GM12878 (cell line): ENCODE measurements around the gene GPR78. TPM values are rescaled to one million over a fixed set of nuclear protein-coding genes. Genes with fewer than 3 reads are reported as not detected.

Source experiments
- ATAC-seq: fragments of 200-7000 bp; cut with Tn5 transposase; 3 replicates; pipeline ENCODE4 v1.9.1; 2020; ENCODE audit warnings: mild to moderate bottlenecking, moderate library complexity
- BruUV-seq: library from RNA; stranded (reverse); fragments of 400-500 nt; replicated peaks from 2 replicates; lab custom pipeline; 2021; lab: Mats Ljungman, UMichigan
- CTCF ChIA-PET: fragments of 300-600 bp; sonication (Branson Sonifier 250); formaldehyde crosslinking; extraction: SDS; loops from one replicate; lab custom pipeline; 2021; ENCODE audit warnings: inconsistent platforms; lab: Yijun Ruan, JAX
- POLR2A ChIA-PET: fragments of 350-600 bp; formaldehyde crosslinking; extraction: SDS; loops from one replicate; lab custom pipeline; 2021; ENCODE audit warnings: inconsistent platforms; lab: Charles Lee
- RAD21 ChIA-PET: fragments of 300-600 bp; sonication (Branson Sonifier 250); formaldehyde crosslinking; loops from one replicate; lab custom pipeline; 2023; ENCODE audit warnings: antibody characterized with exemption; ENCODE audit not compliant: unreplicated experiment; lab: Charles Lee
- SMC1A ChIA-PET: fragments of 300-600 bp; sonication (Branson Sonifier 250); formaldehyde crosslinking; loops from one replicate; lab custom pipeline; 2023; ENCODE audit not compliant: unreplicated experiment, uncharacterized antibody; lab: Charles Lee
- DNase-seq: peaks from one replicate; pipeline ENCODE4 v3.0.0-alpha.2; 2011; ENCODE audit warnings: low read depth, low spot score
- FAIRE-seq: peaks from 3 replicates; lab custom pipeline; 2011; peaks lifted over from hg19 to GRCh38; lab: Jason Lieb, UNC
- H2AFZ ChIP-seq: 2 replicates; pipeline ENCODE4 v1.6.0; 2011; ENCODE audit warnings: low read depth, low read length, control low read depth; ENCODE audit not compliant: control insufficient read depth
- H3K27ac ChIP-seq: 2 replicates; pipeline ENCODE4 v1.5.1; 2011; ENCODE audit warnings: control low read depth; ENCODE audit not compliant: control insufficient read depth, insufficient read depth
- H3K27me3 ChIP-seq, 2 experiments: replicated peaks in 1 of 2; 2 replicates each; pipeline versions ENCODE4 v1.6.0 to v1.6.1; 2011; ENCODE audit warnings: low read length in 1 of 2; ENCODE audit not compliant: control insufficient read depth in 2 of 2, insufficient read depth in 2 of 2
- H3K36me3 ChIP-seq, 2 experiments: 2 replicates each; pipeline ENCODE4 v1.5.1; 2011; ENCODE audit warnings: low read length in 1 of 2; ENCODE audit not compliant: control insufficient read depth in 2 of 2, insufficient read depth in 2 of 2
- H3K4me1 ChIP-seq: 2 replicates; pipeline ENCODE4 v1.6.1; 2011; ENCODE audit warnings: mild to moderate bottlenecking, low read length, moderate library complexity, mixed read lengths; ENCODE audit not compliant: control insufficient read depth, insufficient read depth
- H3K4me2 ChIP-seq: 2 replicates; pipeline ENCODE4 v1.6.0; 2011; ENCODE audit warnings: control low read depth; ENCODE audit not compliant: control insufficient read depth, insufficient read depth
- H3K4me3 ChIP-seq: fragments of 200-600 bp; sonication (generic); 2 replicates; pipeline ENCODE4 v1.5.1; 2016
- H3K79me2 ChIP-seq: 2 replicates; pipeline ENCODE4 v1.6.0; 2011; ENCODE audit warnings: low read length; ENCODE audit not compliant: control insufficient read depth, insufficient read depth
- H3K9ac ChIP-seq: 2 replicates; pipeline ENCODE4 v1.8.0; 2011; ENCODE audit warnings: low read length, control low read depth, mixed read lengths; ENCODE audit not compliant: control insufficient read depth, insufficient read depth
- H3K9me3 ChIP-seq: replicated peaks from 3 replicates; pipeline ENCODE4 v1.5.1; 2011; ENCODE audit warnings: mild to moderate bottlenecking, low read length; ENCODE audit not compliant: control insufficient read depth, insufficient read depth
- H4K20me1 ChIP-seq: 2 replicates; pipeline ENCODE4 v1.6.0; 2011; ENCODE audit not compliant: control insufficient read depth, insufficient read depth
- BRCA1 ChIP-seq: IDR thresholded peaks from 2 replicates; pipeline ENCODE4 v1.6.1; 2011; ENCODE audit warnings: low read depth, low read length, improper control_type of control experiment
- HCFC1 ChIP-seq: fragments of 150-350 bp; IDR thresholded peaks from 2 replicates; pipeline ENCODE4 v1.6.1; 2014; ENCODE audit warnings: low read length
- HDAC6 ChIP-seq: fragments of 200-600 bp; sonication (generic); IDR thresholded peaks from one replicate; pipeline ENCODE4 v1.8.0; 2017; ENCODE audit warnings: antibody characterized with exemption; ENCODE audit not compliant: unreplicated experiment
- KAT2A ChIP-seq: conservative IDR thresholded peaks from 2 replicates; pipeline ENCODE4 v1.6.1; 2011; ENCODE audit warnings: low read depth, low read length; ENCODE audit not compliant: control insufficient read depth
- MYC ChIP-seq: IDR thresholded peaks from 2 replicates; pipeline ENCODE4 v1.6.1; 2011; ENCODE audit warnings: mild to moderate bottlenecking, low read length, moderate library complexity, inconsistent platforms; ENCODE audit not compliant: insufficient read depth, insufficient replicate concordance, insufficient read length, severe bottlenecking
- NR2F1 ChIP-seq: fragments of 450-650 bp; conservative IDR thresholded peaks from 2 replicates; pipeline ENCODE4 v1.6.1; 2017; ENCODE audit warnings: mild to moderate bottlenecking
- PAX8 ChIP-seq: fragments of 450-650 bp; IDR thresholded peaks from 2 replicates; pipeline ENCODE4 v1.6.1; 2017; ENCODE audit warnings: mild to moderate bottlenecking, moderate library complexity
- RUNX3 ChIP-seq: IDR thresholded peaks from 2 replicates; pipeline ENCODE4 v1.6.1; 2012; ENCODE audit warnings: low read length, inconsistent platforms
- SPI1 ChIP-seq: IDR thresholded peaks from 2 replicates; pipeline ENCODE4 v1.6.1; 2011; ENCODE audit warnings: low read depth, mild to moderate bottlenecking, low read length, moderate library complexity, borderline replicate concordance; ENCODE audit not compliant: insufficient read depth
- TAF1 ChIP-seq: IDR thresholded peaks from 2 replicates; pipeline ENCODE4 v1.6.1; 2011; ENCODE audit warnings: mild to moderate bottlenecking, low read depth, low read length, borderline replicate concordance
- ZNF622 ChIP-seq: fragments of 450-650 bp; IDR thresholded peaks from 2 replicates; pipeline ENCODE4 v1.6.1; 2017; ENCODE audit warnings: mild to moderate bottlenecking, inconsistent platforms
- WGBS: methylation state at CpG from one replicate; pipeline ENCODE4 v1.1.6; 2016; ENCODE audit warnings: low lambda C conversion rate; ENCODE audit not compliant: insufficient replicate concordance, insufficient coverage; ENCODE audit errors: missing lambda C conversion rate; 5-methylcytosine and 5-hydroxymethylcytosine counted together
- in situ Hi-C: fragments of 300-500 bp; cut with MboI; formaldehyde crosslinking; loops from 9 replicates; pipeline ENCODE4 v1.14.3; 2018; ENCODE audit warnings: mixed read lengths
- intact Hi-C: fragments of 100-400 bp; cut with micrococcal nuclease; formaldehyde crosslinking; loops from one replicate; pipeline ENCODE4 v1.14.2; 2022; ENCODE audit not compliant: unreplicated experiment
- polyA plus RNA-seq, 11 experiments: library from polyadenylated mRNA; depleted of rRNA in 4 of 11; unstranded in 6 of 11; stranded (reverse) in 5 of 11; fragments of >200 nt; fragmentation: Nextera tagmentation in 4 of 11; fragmentation: Illumina TruSeq in 1 of 11; extraction: Ambion mirVana in 4 of 11; extraction: Trizol in 1 of 11; gene quantifications; 1 replicate in 1 of 11; 2 replicates in 10 of 11; pipeline versions ENCODE4 v1.2.1 to v1.2.3, GENCODE V29; 2011 to 2016; ENCODE audit warnings: inconsistent platforms in 2 of 11, missing spikeins in 2 of 11, low read depth in 1 of 11
- total RNA-seq, 4 experiments: library from RNA; depleted of rRNA in 3 of 4; stranded (reverse); fragments of >200 nt in 3 of 4; fragmentation: Illumina TruSeq in 1 of 4; extraction: Trizol in 1 of 4; gene quantifications; 2 replicates each; pipeline versions ENCODE4 v1.2.1 to v1.2.3, GENCODE V29; 2013 to 2021
- TF ChIP-seq, protein P1 (sequence below): fragments of 450-650 bp; IDR thresholded peaks from 2 replicates; pipeline ENCODE4 v1.6.1; 2017; ENCODE audit warnings: low read depth, mild to moderate bottlenecking, moderate library complexity
- TF ChIP-seq, protein P2 (sequence below): fragments of 150-350 bp; IDR thresholded peaks from 2 replicates; pipeline ENCODE4 v1.6.1; 2014; ENCODE audit warnings: mild to moderate bottlenecking, low read depth, low read length
- TF ChIP-seq, protein P3 (sequence below): IDR thresholded peaks from 2 replicates; pipeline ENCODE4 v1.6.1; 2012; ENCODE audit warnings: improper control_type of control experiment, low read depth, low read length; ENCODE audit not compliant: insufficient replicate concordance
- TF ChIP-seq, protein P4 (sequence below): fragments of 450-650 bp; conservative IDR thresholded peaks from 2 replicates; pipeline ENCODE4 v1.6.1; 2017; ENCODE audit warnings: mild to moderate bottlenecking, moderate library complexity

Gene GPR78
- total and polyA plus RNA-seq, 10 of the 15 experiments (the other 5 are each of a cell fraction or from before 2014, with no cell fraction given): 0.03 TPM; not detected in 9

- Histone ChIP-seq H2AFZ (no peak overlapping the region), H3K36me3 (no peaks in the 10 kb centered on the region), H4K20me1 (no peaks in the 10 kb centered on the region), H3K27me3 (no peaks in the 10 kb centered on the region), H3K79me2 (no peaks in the 10 kb centered on the region), H3K4me2 (no peak overlapping the region), H3K9me3 (no peaks in the 10 kb centered on the region), H3K9ac (no peak overlapping the region), H3K4me1 (peaks cover 23% of the 10 kb centered on the region), H3K4me3 (no peak overlapping the region), H3K27ac (no peak overlapping the region)
- no peak for FAIRE-seq
- RAD21 ChIA-PET: no interaction called here
- SMC1A ChIA-PET: no interaction called here
- POLR2A ChIA-PET: interaction anchor here (0.5 kb wide), 1 partner anchor 1433 kb away, joined by 4 read pairs; no protein-coding TSS in a partner anchor
- no TSS peak for BruUV-seq
- no peak for ATAC-seq
- no peak for DNase-seq
- intact Hi-C loops (no loop called here), in situ Hi-C loops (no loop called here)
- 26% methylated on average over 8 of the region's 8 CpGs for WGBS
- CTCF ChIA-PET: no interaction called here
- TF ChIP-seq HDAC6: no peak
- TF ChIP-seq, protein P1, sequence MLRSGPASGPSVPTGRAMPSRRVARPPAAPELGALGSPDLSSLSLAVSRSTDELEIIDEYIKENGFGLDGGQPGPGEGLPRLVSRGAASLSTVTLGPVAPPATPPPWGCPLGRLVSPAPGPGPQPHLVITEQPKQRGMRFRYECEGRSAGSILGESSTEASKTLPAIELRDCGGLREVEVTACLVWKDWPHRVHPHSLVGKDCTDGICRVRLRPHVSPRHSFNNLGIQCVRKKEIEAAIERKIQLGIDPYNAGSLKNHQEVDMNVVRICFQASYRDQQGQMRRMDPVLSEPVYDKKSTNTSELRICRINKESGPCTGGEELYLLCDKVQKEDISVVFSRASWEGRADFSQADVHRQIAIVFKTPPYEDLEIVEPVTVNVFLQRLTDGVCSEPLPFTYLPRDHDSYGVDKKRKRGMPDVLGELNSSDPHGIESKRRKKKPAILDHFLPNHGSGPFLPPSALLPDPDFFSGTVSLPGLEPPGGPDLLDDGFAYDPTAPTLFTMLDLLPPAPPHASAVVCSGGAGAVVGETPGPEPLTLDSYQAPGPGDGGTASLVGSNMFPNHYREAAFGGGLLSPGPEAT: no peak
- TF ChIP-seq KAT2A: no peak
- TF ChIP-seq, protein P2, sequence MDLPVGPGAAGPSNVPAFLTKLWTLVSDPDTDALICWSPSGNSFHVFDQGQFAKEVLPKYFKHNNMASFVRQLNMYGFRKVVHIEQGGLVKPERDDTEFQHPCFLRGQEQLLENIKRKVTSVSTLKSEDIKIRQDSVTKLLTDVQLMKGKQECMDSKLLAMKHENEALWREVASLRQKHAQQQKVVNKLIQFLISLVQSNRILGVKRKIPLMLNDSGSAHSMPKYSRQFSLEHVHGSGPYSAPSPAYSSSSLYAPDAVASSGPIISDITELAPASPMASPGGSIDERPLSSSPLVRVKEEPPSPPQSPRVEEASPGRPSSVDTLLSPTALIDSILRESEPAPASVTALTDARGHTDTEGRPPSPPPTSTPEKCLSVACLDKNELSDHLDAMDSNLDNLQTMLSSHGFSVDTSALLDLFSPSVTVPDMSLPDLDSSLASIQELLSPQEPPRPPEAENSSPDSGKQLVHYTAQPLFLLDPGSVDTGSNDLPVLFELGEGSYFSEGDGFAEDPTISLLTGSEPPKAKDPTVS: no peak
- TF ChIP-seq RUNX3: no peak
- TF ChIP-seq, protein P3, sequence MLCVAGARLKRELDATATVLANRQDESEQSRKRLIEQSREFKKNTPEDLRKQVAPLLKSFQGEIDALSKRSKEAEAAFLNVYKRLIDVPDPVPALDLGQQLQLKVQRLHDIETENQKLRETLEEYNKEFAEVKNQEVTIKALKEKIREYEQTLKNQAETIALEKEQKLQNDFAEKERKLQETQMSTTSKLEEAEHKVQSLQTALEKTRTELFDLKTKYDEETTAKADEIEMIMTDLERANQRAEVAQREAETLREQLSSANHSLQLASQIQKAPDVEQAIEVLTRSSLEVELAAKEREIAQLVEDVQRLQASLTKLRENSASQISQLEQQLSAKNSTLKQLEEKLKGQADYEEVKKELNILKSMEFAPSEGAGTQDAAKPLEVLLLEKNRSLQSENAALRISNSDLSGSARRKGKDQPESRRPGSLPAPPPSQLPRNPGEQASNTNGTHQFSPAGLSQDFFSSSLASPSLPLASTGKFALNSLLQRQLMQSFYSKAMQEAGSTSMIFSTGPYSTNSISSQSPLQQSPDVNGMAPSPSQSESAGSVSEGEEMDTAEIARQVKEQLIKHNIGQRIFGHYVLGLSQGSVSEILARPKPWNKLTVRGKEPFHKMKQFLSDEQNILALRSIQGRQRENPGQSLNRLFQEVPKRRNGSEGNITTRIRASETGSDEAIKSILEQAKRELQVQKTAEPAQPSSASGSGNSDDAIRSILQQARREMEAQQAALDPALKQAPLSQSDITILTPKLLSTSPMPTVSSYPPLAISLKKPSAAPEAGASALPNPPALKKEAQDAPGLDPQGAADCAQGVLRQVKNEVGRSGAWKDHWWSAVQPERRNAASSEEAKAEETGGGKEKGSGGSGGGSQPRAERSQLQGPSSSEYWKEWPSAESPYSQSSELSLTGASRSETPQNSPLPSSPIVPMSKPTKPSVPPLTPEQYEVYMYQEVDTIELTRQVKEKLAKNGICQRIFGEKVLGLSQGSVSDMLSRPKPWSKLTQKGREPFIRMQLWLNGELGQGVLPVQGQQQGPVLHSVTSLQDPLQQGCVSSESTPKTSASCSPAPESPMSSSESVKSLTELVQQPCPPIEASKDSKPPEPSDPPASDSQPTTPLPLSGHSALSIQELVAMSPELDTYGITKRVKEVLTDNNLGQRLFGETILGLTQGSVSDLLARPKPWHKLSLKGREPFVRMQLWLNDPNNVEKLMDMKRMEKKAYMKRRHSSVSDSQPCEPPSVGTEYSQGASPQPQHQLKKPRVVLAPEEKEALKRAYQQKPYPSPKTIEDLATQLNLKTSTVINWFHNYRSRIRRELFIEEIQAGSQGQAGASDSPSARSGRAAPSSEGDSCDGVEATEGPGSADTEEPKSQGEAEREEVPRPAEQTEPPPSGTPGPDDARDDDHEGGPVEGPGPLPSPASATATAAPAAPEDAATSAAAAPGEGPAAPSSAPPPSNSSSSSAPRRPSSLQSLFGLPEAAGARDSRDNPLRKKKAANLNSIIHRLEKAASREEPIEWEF: no peak
- no peak for TF ChIP-seq HCFC1
- TF ChIP-seq NR2F1: no peak
- no peak for TF ChIP-seq BRCA1
- TF ChIP-seq MYC: no peak
- no peak for TF ChIP-seq PAX8
- TF ChIP-seq ZNF622: no peak
- TF ChIP-seq TAF1: no peak
- no peak for TF ChIP-seq SPI1
- TF ChIP-seq, protein P4, sequence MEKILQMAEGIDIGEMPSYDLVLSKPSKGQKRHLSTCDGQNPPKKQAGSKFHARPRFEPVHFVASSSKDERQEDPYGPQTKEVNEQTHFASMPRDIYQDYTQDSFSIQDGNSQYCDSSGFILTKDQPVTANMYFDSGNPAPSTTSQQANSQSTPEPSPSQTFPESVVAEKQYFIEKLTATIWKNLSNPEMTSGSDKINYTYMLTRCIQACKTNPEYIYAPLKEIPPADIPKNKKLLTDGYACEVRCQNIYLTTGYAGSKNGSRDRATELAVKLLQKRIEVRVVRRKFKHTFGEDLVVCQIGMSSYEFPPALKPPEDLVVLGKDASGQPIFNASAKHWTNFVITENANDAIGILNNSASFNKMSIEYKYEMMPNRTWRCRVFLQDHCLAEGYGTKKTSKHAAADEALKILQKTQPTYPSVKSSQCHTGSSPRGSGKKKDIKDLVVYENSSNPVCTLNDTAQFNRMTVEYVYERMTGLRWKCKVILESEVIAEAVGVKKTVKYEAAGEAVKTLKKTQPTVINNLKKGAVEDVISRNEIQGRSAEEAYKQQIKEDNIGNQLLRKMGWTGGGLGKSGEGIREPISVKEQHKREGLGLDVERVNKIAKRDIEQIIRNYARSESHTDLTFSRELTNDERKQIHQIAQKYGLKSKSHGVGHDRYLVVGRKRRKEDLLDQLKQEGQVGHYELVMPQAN: no peak
Measured at GRCh38 chr4:8540991-8541390, 39.2 kb upstream of the GPR78 start.
